T-helper 1 cell treated with Interleukin-12 subunit alpha and Interleukin-12 subunit beta and Interleukin-4 antibody, amounts not matched to agents 30 μg/mL and 1 μg/mL, for 36 hours (primary cell): ENCODE measurements around the gene DNAL1.
"Not testable (repeated sequence)": the region's sequence is repeated elsewhere in the genome, so short reads cannot be mapped to it uniquely, and the experiment has no call there.

Experiments used
- H3K27ac Mint-ChIP-seq: one replicate; pipeline ENCODE4 v1.8.0; 2021; ENCODE audit warnings: mild to moderate bottlenecking, mixed read lengths
- H3K27me3 Mint-ChIP-seq: one replicate; pipeline ENCODE4 v1.8.0; 2021; ENCODE audit warnings: low read depth, mixed read lengths
- H3K36me3 Mint-ChIP-seq: one replicate; pipeline ENCODE4 v1.8.0; 2021; ENCODE audit warnings: low read depth, mixed read lengths
- H3K4me1 Mint-ChIP-seq: one replicate; pipeline ENCODE4 v1.8.0; 2021; ENCODE audit warnings: low read depth, mixed read lengths
- H3K4me3 Mint-ChIP-seq: one replicate; pipeline ENCODE4 v1.8.0; 2021; ENCODE audit warnings: mild to moderate bottlenecking, moderate library complexity, mixed read lengths
- H3K9me3 Mint-ChIP-seq: one replicate; pipeline ENCODE4 v1.8.0; 2021; ENCODE audit warnings: mixed read lengths

The DNAL1 gene

GRCh38 chr14:73627151-73627558 lies 17.6 kb upstream of the DNAL1 start:
- Mint-ChIP-seq H3K4me1 (no peaks in the 10 kb centered on the region), H3K9me3 (no peaks in the 10 kb centered on the region), H3K4me3 (no peak overlapping the region), H3K27ac (no peak overlapping the region), H3K36me3 (no peaks in the 10 kb centered on the region), H3K27me3 (peaks cover 16% of the 10 kb centered on the region)

GRCh38 chr14:73630009-73630780 lies 14.6 kb upstream of the DNAL1 start:
- Mint-ChIP-seq H3K9me3 (no peaks in the 10 kb centered on the region), H3K4me1 (peaks cover 3% of the 10 kb centered on the region), H3K27ac (no peak overlapping the region), H3K4me3 (no peak overlapping the region), H3K36me3 (no peaks in the 10 kb centered on the region), H3K27me3 (peaks cover 32% of the 10 kb centered on the region)

GRCh38 chr14:73633116-73634010 lies 11.4 kb upstream of the DNAL1 start:
- peak overlapping the region; percentile 63 for H3K4me3 Mint-ChIP-seq
- H3K27me3 Mint-ChIP-seq: peaks cover 40% of the 10 kb centered on the region
- H3K4me1 Mint-ChIP-seq: peaks cover 3% of the 10 kb centered on the region
- H3K36me3 Mint-ChIP-seq: no peaks in the 10 kb centered on the region
- no peak overlapping the region for H3K27ac Mint-ChIP-seq
- H3K9me3 Mint-ChIP-seq: no peaks in the 10 kb centered on the region

GRCh38 chr14:73634011-73634833 lies 10.6 kb upstream of the DNAL1 start:
- Mint-ChIP-seq H3K27me3 (peaks cover 40% of the 10 kb centered on the region), H3K27ac (no peak overlapping the region), H3K36me3 (no peaks in the 10 kb centered on the region), H3K9me3 (no peaks in the 10 kb centered on the region), H3K4me3 (peak overlapping the region; percentile 63), H3K4me1 (peaks cover 3% of the 10 kb centered on the region)

GRCh38 chr14:73636355-73636754 lies 8.4 kb upstream of the DNAL1 start:
- H3K9me3 Mint-ChIP-seq, H3K36me3 Mint-ChIP-seq, H3K4me1 Mint-ChIP-seq, H3K4me3 Mint-ChIP-seq, H3K27ac Mint-ChIP-seq: not testable (repeated sequence)
- H3K27me3 Mint-ChIP-seq: peaks cover 34% of the 10 kb centered on the region

GRCh38 chr14:73637830-73638229 lies 7.0 kb upstream of the DNAL1 start:
- Mint-ChIP-seq H3K36me3 (no peaks in the 10 kb centered on the region), H3K4me1 (peaks cover 3% of the 10 kb centered on the region), H3K27me3 (peaks cover 27% of the 10 kb centered on the region), H3K4me3 (no peak overlapping the region), H3K9me3 (no peaks in the 10 kb centered on the region), H3K27ac (no peak overlapping the region)

GRCh38 chr14:73640796-73641365 lies 3.9 kb upstream of the DNAL1 start:
- H3K36me3 Mint-ChIP-seq: no peaks in the 10 kb centered on the region
- H3K27ac Mint-ChIP-seq: no peak overlapping the region

GRCh38 chr14:73645248-73645610 lies 443 bp downstream of the DNAL1 start:
- peak overlapping the region; percentile 91 for H3K4me3 Mint-ChIP-seq
- H3K27me3 Mint-ChIP-seq: no peaks in the 10 kb centered on the region
- H3K27ac Mint-ChIP-seq: peak overlapping the region; percentile 67
- no peaks in the 10 kb centered on the region for H3K9me3 Mint-ChIP-seq
- H3K4me1 Mint-ChIP-seq: peaks cover 12% of the 10 kb centered on the region
- H3K36me3 Mint-ChIP-seq: no peaks in the 10 kb centered on the region

More at GRCh38 chr14:73640796-73641365, 3.9 kb upstream of the DNAL1 start:
- H3K4me1 Mint-ChIP-seq: peaks cover 12% of the 10 kb centered on the region
- H3K27me3 Mint-ChIP-seq: peaks cover 8% of the 10 kb centered on the region
- H3K9me3 Mint-ChIP-seq: no peaks in the 10 kb centered on the region
- no peak overlapping the region for H3K4me3 Mint-ChIP-seq

GRCh38 chr14:73651005-73651404 lies 6.2 kb downstream of the DNAL1 start:
- no peaks in the 10 kb centered on the region for H3K9me3 Mint-ChIP-seq
- no peaks in the 10 kb centered on the region for H3K27me3 Mint-ChIP-seq
- H3K36me3 Mint-ChIP-seq: peaks cover 2% of the 10 kb centered on the region
- no peak overlapping the region for H3K27ac Mint-ChIP-seq
- no peaks in the 10 kb centered on the region for H3K4me1 Mint-ChIP-seq
- H3K4me3 Mint-ChIP-seq: no peak overlapping the region

- Mint-ChIP-seq H3K27me3 (no peaks in the 10 kb centered on the region), H3K27ac (no peak overlapping the region), H3K9me3 (no peaks in the 10 kb centered on the region)
Observed at GRCh38 chr14:73655851-73656250, 11.1 kb downstream of the DNAL1 start.

GRCh38 chr14:73659202-73659601 lies 14.4 kb downstream of the DNAL1 start:
- H3K9me3 Mint-ChIP-seq, H3K27ac Mint-ChIP-seq, H3K4me3 Mint-ChIP-seq, H3K36me3 Mint-ChIP-seq, H3K27me3 Mint-ChIP-seq, H3K4me1 Mint-ChIP-seq: not testable (repeated sequence)

More at GRCh38 chr14:73655851-73656250, 11.1 kb downstream of the DNAL1 start:
- no peak overlapping the region for H3K4me3 Mint-ChIP-seq
- H3K36me3 Mint-ChIP-seq: peaks cover 4% of the 10 kb centered on the region
- no peaks in the 10 kb centered on the region for H3K4me1 Mint-ChIP-seq

- peaks cover 9% of the 10 kb centered on the region for H3K36me3 Mint-ChIP-seq
- H3K9me3 Mint-ChIP-seq: no peaks in the 10 kb centered on the region
- H3K27me3 Mint-ChIP-seq: no peaks in the 10 kb centered on the region
- no peak overlapping the region for H3K4me3 Mint-ChIP-seq
- H3K27ac Mint-ChIP-seq: no peak overlapping the region
- H3K4me1 Mint-ChIP-seq: no peaks in the 10 kb centered on the region
Observed at GRCh38 chr14:73660511-73660910, 15.7 kb downstream of the DNAL1 start.

- H3K27ac Mint-ChIP-seq: no peak overlapping the region
- no peaks in the 10 kb centered on the region for H3K27me3 Mint-ChIP-seq
- H3K9me3 Mint-ChIP-seq: no peaks in the 10 kb centered on the region
- H3K36me3 Mint-ChIP-seq: peaks cover 9% of the 10 kb centered on the region
- H3K4me3 Mint-ChIP-seq: no peak overlapping the region
- H3K4me1 Mint-ChIP-seq: no peaks in the 10 kb centered on the region
Observed at GRCh38 chr14:73661872-73662271, 17.1 kb downstream of the DNAL1 start.

GRCh38 chr14:73662487-73662943 lies 17.7 kb downstream of the DNAL1 start:
- Mint-ChIP-seq H3K36me3 (peaks cover 9% of the 10 kb centered on the region), H3K9me3 (no peaks in the 10 kb centered on the region), H3K4me3 (no peak overlapping the region), H3K27me3 (no peaks in the 10 kb centered on the region), H3K27ac (no peak overlapping the region), H3K4me1 (no peaks in the 10 kb centered on the region)
